ENCODE results near the gene FGFBP1.

FGFBP1 gene

GRCh38 chr4:15910155-15910940 lies 28.2 kb downstream of the FGFBP1 start:
- DNase-seq = no peak

GRCh38 chr4:15907430-15907829 lies 31.1 kb downstream of the FGFBP1 start:
- DNase-seq = no peak

- no peak for DNase-seq
Observed at GRCh38 chr4:15906020-15906443, 32.5 kb downstream of the FGFBP1 start.

GRCh38 chr4:15902746-15903145 lies 35.8 kb downstream of the FGFBP1 start:
- no peak for DNase-seq

GRCh38 chr4:15901998-15902397 lies 36.5 kb downstream of the FGFBP1 start:
- no peak for DNase-seq

- no peak for DNase-seq
Observed at GRCh38 chr4:15901007-15901406, 37.5 kb downstream of the FGFBP1 start.

GRCh38 chr4:15899511-15899910 lies 39.0 kb downstream of the FGFBP1 start:
- no peak for DNase-seq

GRCh38 chr4:15898902-15899301 lies 39.6 kb downstream of the FGFBP1 start:
- no peak for DNase-seq

GRCh38 chr4:15897577-15897976 lies 41.0 kb downstream of the FGFBP1 start:
- no peak for DNase-seq

- no peak for DNase-seq
Observed at GRCh38 chr4:15894921-15895916, 43.3 kb downstream of the FGFBP1 start.

GRCh38 chr4:15894393-15894792 lies 44.1 kb downstream of the FGFBP1 start:
- no peak for DNase-seq

- no peak for DNase-seq
Observed at GRCh38 chr4:15893962-15894361, 44.6 kb downstream of the FGFBP1 start.

GRCh38 chr4:15891312-15891711 lies 47.2 kb downstream of the FGFBP1 start:
- DNase-seq = no peak

- DNase-seq = no peak
Observed at GRCh38 chr4:15890246-15890829, 48.2 kb downstream of the FGFBP1 start.

- DNase-seq = no peak
Observed at GRCh38 chr4:15888515-15888914, 50.0 kb downstream of the FGFBP1 start.

Data from activated T-cell treated with anti-CD3 and anti-CD28 coated beads for 4 hours (primary cell).